WTC11 (cell line): ENCODE data around the gene GPATCH8.

Experiments used
- ARID4B ChIP-seq: sonication (generic); formaldehyde crosslinking; IDR thresholded peaks from 2 replicates; pipeline ENCODE4 v1.8.0; 2023; ENCODE audit warnings: missing genetic modification reagents, mild to moderate bottlenecking, borderline replicate concordance
- ATF2 ChIP-seq: sonication (generic); formaldehyde crosslinking; IDR thresholded peaks from 2 replicates; pipeline ENCODE4 v1.8.1; 2022; ENCODE audit warnings: low read depth, missing genetic modification reagents, borderline replicate concordance
- ATF3 ChIP-seq: sonication (generic); formaldehyde crosslinking; conservative IDR thresholded peaks from 2 replicates; pipeline ENCODE4 v1.8.1; 2022; ENCODE audit warnings: mild to moderate bottlenecking, missing genetic modification reagents
- CTCF ChIP-seq: fragments of 200-600 bp; IDR thresholded peaks from 2 replicates; pipeline ENCODE4 v1.8.0; 2022; ENCODE audit warnings: antibody characterized with exemption
- HMGA2 ChIP-seq: fragments of 250-450 bp; sonication (Bioruptor Pico); IDR thresholded peaks from 2 replicates; pipeline ENCODE4 v1.4.0; 2021; ENCODE audit warnings: mild to moderate bottlenecking, moderate library complexity
- MXD4 ChIP-seq: fragments of 250-450 bp; sonication (Bioruptor Pico); IDR thresholded peaks from 2 replicates; pipeline ENCODE4 v1.8.0; 2021; ENCODE audit warnings: mild to moderate bottlenecking, moderate library complexity, borderline replicate concordance
- NFE2L1 ChIP-seq: sonication (generic); formaldehyde crosslinking; IDR thresholded peaks from 2 replicates; pipeline ENCODE4 v1.8.1; 2023; ENCODE audit warnings: missing genetic modification reagents
- NFYB ChIP-seq: sonication (generic); formaldehyde crosslinking; conservative IDR thresholded peaks from 2 replicates; pipeline ENCODE4 v1.8.0; 2022; ENCODE audit warnings: low read depth, missing genetic modification reagents
- TP53 ChIP-seq: sonication (generic); formaldehyde crosslinking; IDR thresholded peaks from 2 replicates; pipeline ENCODE4 v1.8.1; 2023; ENCODE audit warnings: mild to moderate bottlenecking, missing genetic modification reagents
- ZBTB43 ChIP-seq: sonication (generic); formaldehyde crosslinking; IDR thresholded peaks from 2 replicates; pipeline ENCODE4 v1.8.1; 2023; ENCODE audit warnings: mild to moderate bottlenecking, missing genetic modification reagents

GRCh38 chr17:44379887-44380286, 123.3 kb downstream of the GPATCH8 start:
- no peak for TF ChIP-seq HMGA2
- no peak for TF ChIP-seq ATF2 (CRISPR knock-in tag)
- TF ChIP-seq CTCF, result no peak
- no peak for TF ChIP-seq ATF3 (CRISPR knock-in tag)
- no peak for TF ChIP-seq TP53 (CRISPR knock-in tag)
- no peak for TF ChIP-seq MXD4 (CRISPR knock-in tag)
- no peak for TF ChIP-seq NFE2L1 (CRISPR knock-in tag)
- no peak for TF ChIP-seq ARID4B (CRISPR knock-in tag)
- no peak for TF ChIP-seq NFYB (CRISPR knock-in tag)
- TF ChIP-seq ZBTB43 (CRISPR knock-in tag), result no peak
